HG02884 (cell line): ENCODE results near the gene RASSF7.

Experiments
- ATAC-seq: cut with Tn5 transposase; IDR thresholded peaks from one replicate; pipeline ENCODE4 v1.9.1; 2021; ENCODE audit warnings: mild to moderate bottlenecking, moderate library complexity; ENCODE audit not compliant: unreplicated experiment

The RASSF7 gene

GRCh38 chr11:581752-582151 lies 21.0 kb downstream of the RASSF7 start:
- no peak for ATAC-seq

GRCh38 chr11:584287-584686 lies 23.5 kb downstream of the RASSF7 start:
- no peak for ATAC-seq

- ATAC-seq: no peak
Measured at GRCh38 chr11:586376-587316, 25.9 kb downstream of the RASSF7 start.

GRCh38 chr11:587546-587945 lies 26.8 kb downstream of the RASSF7 start:
- ATAC-seq: no peak

- no peak for ATAC-seq
Measured at GRCh38 chr11:587978-588380, 27.2 kb downstream of the RASSF7 start.

GRCh38 chr11:589798-590197 lies 29.0 kb downstream of the RASSF7 start:
- ATAC-seq: no peak

- no peak for ATAC-seq
Measured at GRCh38 chr11:590997-591396, 30.2 kb downstream of the RASSF7 start.

- no peak for ATAC-seq
Measured at GRCh38 chr11:592501-592900, 31.7 kb downstream of the RASSF7 start.

- ATAC-seq: no peak
Measured at GRCh38 chr11:592918-593317, 32.1 kb downstream of the RASSF7 start.

GRCh38 chr11:593347-593746 lies 32.6 kb downstream of the RASSF7 start:
- ATAC-seq: no peak

- ATAC-seq: no peak
Measured at GRCh38 chr11:595400-595799, 34.6 kb downstream of the RASSF7 start.

GRCh38 chr11:596374-596773 lies 35.6 kb downstream of the RASSF7 start:
- ATAC-seq: no peak

- no peak for ATAC-seq
Measured at GRCh38 chr11:597166-597725, 36.5 kb downstream of the RASSF7 start.

GRCh38 chr11:598005-598680 lies 37.4 kb downstream of the RASSF7 start:
- ATAC-seq: no peak

- no peak for ATAC-seq
Measured at GRCh38 chr11:601573-602245, 40.9 kb downstream of the RASSF7 start.

GRCh38 chr11:603154-603553 lies 42.4 kb downstream of the RASSF7 start:
- ATAC-seq: no peak

- no peak for ATAC-seq
Measured at GRCh38 chr11:605286-606129, 44.7 kb downstream of the RASSF7 start.

- ATAC-seq: no peak
Measured at GRCh38 chr11:606245-606644, 45.5 kb downstream of the RASSF7 start.

- ATAC-seq: no peak
Measured at GRCh38 chr11:607020-607780, 46.4 kb downstream of the RASSF7 start.
